SW 1271 (cell line): ENCODE data around the gene AGTRAP.
A peak's percentile ranks its signal among the peaks of the same experiment; 100 is the strongest.

ENCODE experiments used
- DNase-seq, 2 experiments: peaks; one replicate each; lab custom pipeline; 2025; lab: John Stamatoyannopoulos, UW

The AGTRAP gene

DNA sequence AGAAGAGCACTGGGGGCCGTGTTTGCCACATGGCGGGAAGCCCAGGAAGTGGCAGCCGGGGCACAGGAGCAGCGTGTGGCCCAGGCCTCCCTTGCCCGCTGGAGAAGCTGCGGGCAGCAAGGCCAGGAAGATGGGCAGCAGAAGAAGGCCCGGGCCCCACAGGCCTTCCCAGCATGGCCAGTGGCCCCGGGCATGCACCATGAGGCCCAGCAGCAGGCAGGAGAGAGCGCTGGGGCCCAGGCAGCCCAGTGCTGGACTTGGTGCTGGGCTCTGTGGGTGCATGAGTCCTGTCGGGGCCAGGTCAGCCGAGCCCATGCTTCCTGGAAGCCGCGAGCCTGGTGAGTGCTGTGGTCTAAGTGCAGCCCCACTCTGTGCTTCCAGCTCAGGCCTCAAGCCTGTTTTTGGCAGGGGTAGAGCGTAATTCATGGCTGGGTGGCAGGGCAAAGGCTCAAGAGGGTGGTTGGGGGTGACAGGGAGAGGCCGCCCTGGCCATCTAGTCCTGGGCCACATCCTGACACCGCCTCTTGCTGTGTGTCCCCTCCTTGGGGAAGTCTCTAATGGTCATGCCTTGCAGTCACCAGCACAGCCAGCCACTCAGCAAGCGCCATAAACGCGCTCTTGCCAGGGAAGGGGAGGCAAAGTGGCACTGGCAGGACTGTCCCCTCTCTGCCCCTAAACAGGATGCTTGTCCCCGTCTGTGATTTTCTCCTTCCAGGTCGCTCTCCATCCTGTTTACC, 48.5 kb downstream of the AGTRAP start:
- DNase-seq = no peak

DNA sequence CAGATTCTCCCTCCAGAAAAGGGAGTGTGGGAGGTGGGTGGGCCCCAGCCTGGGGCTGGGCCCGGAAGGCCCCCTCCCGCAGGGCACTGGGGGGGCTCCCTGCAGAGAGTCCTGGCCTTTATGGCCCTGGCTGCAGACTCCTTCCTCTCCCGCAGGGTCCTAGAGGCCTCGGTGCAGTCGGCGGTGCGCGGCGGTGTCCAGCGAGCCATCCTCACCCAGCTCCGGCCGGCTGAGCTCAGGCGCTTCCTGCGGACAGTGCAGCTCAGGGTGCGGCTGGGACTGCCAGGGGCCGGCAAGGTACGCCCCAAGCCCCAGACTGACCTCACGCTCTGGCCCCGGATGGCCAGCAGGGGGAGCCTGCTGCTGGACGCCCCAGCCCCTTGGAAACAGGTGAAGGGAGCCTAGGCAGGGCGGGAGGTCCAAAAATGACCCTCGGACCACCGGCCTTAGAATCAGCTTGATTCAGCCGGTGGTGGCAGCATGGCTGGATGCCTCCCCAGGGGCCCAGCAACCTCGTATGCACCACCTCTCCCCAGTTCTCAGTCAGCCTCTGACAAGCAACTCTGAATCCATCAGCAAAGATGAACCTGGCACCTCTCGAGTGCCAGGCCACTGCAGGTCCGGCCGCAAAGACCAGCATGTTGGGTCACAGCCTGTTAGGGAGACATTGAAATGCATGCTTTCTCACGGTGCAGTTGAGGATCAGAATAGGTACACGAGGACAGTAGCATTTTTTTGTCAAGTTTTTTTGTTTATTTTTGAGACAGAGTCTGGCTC, 49.2 kb downstream of the AGTRAP start:
- peak; percentile 5 to 22 for DNase-seq

GRCh38 chr1:11786168-11786567, 50.2 kb downstream of the AGTRAP start:
- DNase-seq = no peak

DNA sequence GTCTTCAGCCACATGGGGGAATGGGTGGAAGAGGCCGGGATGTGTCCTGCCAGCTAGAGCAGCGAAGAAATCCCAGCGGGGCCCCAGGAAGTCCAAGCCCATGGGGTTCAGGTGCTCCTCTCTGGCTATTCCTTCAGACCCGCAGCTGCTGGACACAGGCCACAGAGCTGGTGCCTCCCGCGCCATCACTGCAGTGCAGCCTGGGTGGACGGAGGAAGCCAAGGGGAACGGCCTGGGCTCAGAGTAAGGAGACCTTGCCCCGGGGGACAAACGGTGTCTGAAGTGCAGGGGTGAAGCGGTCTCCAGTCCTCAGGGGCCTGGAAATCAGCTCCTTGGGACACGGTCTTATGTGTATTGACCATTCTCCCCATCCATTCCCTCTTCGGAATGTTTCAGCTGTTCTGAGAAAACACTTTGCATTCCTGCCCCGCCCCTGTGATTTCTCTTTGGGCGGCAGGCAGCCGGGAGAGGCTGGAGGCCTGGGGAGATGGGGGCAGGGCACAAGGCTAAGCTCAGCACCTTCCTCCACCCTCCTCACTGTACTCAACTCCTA, 51.4 kb downstream of the AGTRAP start:
- DNase-seq = peak in 1 of 2 experiments; percentile 7

DNA sequence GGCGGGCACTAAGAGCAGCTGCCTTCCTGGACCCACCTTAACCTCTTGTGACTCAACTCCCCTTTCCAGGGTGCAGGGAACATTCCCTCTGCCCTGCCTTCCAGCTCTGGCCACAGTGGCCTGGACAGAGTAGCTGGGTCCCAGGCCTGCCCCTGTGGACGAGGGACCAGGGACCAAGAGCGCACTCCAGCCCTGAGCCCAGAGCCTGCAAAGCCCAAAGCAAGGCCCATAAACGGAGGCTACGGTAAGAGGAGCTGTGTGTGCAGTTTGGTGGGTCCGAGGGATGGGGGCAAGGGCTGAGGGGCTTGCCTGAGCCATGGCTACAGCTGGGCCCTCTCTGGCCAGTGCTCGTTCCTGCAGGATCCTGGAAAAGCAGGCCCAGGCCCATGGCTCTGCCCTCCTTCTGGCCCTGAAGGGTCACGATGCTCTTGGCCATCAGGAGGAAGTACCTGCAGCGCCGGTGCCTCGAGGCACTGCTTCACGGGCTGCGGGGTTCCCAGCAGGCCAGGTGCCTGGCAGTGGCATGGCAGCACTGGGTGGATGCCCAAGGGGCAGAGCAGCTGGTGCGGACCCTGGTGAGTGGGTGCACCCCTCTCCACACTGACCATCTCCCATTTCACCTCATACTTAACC, 52.0 kb downstream of the AGTRAP start:
- no peak for DNase-seq

GRCh38 chr1:11788549-11789053, 52.7 kb downstream of the AGTRAP start:
- no peak for DNase-seq

DNA sequence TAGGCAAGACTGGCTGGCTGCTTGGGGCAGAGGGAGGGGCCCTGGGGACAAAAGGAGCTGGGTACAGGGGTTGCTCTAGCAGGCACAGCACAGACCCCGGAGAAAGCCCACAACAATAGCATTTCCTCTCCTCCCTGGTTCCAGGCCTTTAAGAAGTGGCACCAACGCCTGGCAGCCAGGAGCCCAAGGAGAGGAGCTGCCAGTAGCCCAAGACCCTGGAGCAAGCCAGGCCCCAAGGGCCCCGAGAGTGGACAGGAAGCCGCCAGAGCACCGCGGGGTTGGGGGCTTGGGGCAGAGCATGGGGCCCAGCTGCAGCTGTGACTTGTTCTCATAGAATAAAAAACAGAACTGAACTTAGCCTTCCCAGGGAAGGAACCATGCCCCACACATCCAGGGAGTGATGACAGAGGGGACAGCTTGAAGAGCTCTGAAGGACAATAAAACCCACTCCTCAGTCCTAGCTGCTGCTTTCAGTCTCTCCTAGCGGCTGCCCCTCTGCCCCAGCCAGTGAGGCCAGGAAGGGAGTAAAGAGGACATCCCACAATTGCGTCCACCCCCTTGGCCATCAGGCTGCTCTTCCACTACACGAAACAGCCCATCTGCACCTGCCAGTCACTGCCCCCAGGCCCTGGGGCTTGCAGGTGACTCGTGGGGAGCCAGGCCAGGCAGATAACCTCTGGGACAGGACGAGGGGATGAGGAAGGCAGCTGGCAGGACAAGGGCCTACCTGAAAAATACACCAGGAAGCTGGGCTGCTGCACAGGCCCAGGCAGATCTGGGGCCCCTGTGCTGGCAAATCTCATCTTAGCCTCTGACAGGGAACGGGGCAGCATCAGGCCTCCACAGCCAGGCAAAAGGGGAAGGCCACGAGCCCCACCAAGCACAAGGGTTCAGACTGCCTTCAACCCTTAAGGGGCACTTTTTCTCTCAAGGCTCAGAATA, 53.5 kb downstream of the AGTRAP start:
- no peak for DNase-seq

DNA sequence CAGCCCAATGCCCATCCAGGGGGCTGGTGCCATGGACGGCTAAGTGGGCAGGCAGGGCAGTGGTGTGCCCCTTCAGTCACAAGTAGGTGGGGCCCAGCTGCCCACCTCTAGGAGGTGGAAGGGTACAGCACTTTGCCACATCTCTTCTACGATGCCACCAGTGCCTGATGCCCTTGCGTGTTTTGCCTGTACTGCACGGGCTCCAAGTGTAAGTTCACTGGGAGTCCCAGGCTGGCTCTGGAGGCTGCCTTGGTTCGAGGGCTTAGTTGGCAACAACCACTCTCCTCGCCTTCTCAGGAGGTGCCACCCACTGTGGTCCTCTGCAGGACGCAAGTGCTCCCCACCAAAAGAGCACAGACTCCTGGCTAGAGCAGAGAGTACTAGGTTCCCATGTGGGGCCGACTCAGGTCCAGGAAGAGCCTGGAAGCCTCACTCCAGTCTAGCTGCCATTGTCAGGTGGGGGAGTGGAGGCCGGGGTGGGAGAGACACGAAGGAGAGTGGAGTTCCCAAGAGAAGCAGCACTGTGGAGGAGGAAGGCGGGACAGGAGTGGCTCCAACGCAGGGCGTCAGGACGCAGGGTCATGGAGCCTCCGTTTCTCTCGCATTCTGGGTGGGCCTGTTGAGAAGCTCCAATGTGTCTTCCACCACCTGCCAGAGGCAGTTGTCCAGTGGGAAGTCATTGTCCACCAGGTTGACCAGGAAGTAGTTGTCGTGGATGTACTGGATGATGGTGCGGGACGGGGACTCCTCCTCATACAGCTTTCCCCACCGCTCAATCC, 54.4 kb downstream of the AGTRAP start:
- no peak for DNase-seq

DNA sequence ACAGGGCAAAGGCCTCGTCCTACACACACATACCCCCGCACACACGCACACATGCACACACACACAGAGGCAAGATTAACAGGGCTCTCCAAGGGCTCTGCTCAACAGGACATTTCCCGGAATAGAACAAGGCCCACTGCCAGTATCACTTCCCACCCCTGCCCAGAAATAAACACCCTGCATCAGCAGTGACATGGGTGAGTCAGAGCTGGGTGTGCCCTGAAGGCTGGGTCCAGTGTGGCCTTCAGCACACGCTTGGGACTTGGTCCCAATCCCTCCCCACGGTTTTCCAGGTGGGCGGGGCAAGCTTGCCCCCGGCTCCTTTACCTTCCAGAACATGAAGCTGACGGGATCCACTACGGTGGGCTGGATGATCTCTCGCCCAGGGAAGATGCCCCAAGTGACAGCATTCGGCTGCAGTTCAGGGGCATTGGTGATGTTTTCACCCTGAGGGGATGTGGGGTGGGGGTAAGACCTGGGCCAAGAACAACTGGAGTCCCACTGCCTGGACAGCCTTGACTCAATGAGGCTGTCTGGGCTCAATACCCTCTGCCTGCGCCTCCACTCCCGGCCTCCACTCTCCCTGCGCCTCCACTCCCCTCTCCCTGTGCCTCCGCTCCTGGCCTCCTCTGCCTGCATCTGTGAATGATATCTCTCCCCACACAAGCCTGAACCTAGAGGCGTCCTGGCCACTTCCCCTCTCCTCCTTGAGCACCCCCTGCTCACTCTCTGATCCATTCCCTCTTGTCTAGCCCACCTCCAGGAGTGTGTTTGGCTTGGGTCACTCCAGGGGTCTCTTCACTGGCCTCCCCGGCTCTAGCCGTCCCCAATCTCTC, 55.2 kb downstream of the AGTRAP start:
- no peak for DNase-seq

- DNase-seq = no peak
Observed at GRCh38 chr1:11792106-11792505, 56.2 kb downstream of the AGTRAP start.

GRCh38 chr1:11793819-11794218, 57.9 kb downstream of the AGTRAP start:
- DNase-seq = no peak

GRCh38 chr1:11794446-11795237, 58.7 kb downstream of the AGTRAP start:
- no peak for DNase-seq

DNA sequence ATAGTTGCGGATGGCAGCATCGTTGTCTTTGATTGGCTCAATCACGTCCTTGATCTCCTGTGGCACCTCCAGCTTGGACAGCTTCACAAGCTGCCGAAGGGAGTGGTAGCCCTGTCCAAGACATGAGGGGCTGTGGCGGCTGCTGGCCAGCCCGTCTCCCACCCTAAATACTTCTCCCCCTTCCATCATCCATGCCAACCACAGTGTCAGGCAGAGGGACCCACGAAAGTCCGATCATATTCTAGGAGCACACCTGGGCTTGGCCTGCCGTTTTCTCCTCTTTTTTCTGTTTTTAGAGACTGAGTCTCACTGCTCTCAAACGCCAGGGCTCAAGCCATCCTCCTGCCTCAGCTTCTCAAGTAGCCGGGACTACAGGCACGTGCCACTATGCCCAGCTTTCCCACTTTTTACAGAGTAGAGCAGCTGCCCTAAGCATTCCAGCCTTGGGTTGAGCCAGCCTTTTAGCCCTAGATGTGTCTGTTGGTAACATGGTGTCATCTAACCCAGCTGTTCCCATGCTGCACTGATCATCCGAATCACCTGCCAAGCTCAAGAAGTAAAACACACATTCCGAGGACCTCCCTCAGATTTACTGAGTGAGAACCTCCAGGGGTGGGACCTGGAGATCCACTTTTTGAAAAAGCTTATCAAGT, 59.4 kb downstream of the AGTRAP start:
- no peak for DNase-seq

GRCh38 chr1:11796036-11796828, 60.3 kb downstream of the AGTRAP start:
- no peak for DNase-seq

GRCh38 chr1:11797525-11798216, 61.7 kb downstream of the AGTRAP start:
- no peak for DNase-seq

DNA sequence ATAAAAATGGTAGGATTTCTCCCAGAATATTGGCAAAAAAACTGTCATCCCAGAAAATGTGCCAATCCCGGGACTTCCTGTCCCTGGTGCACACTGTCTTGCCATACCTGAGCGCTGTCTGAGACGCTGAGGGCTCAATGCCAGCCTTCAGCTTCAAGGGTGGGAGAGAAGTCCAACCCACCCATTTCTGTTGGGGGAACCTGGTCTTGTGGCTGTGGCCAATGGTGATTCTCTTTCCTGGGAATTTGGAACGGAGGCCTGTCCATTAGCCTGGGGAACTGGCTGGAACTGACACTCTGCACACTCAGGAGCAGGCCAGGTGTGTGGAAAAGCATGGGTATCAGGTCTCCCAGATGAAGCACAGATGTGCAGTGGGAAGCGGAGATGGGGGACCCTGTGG, 63.2 kb downstream of the AGTRAP start:
- DNase-seq = no peak

- no peak for DNase-seq
Observed at GRCh38 chr1:11799896-11800295, 64.0 kb downstream of the AGTRAP start.
